Progenitor cell of endocrine pancreas (in vitro differentiated cells): ENCODE data around the gene TPX2. TPM values are rescaled to one million over a fixed set of nuclear protein-coding genes. Genes with fewer than 3 reads are reported as not detected.

ENCODE experiments used
- DNase-seq: peaks from one replicate; pipeline ENCODE4 v3.0.0; 2021; ENCODE audit warnings: low spot score; ENCODE audit not compliant: unreplicated experiment
- H3K27ac Mint-ChIP-seq: 2 replicates; pipeline ENCODE4 v1.8.0; 2021; ENCODE audit warnings: mild to moderate bottlenecking, moderate library complexity, mixed read lengths
- H3K27me3 Mint-ChIP-seq: 2 replicates; pipeline ENCODE4 v1.8.0; 2021; ENCODE audit warnings: mixed read lengths
- H3K36me3 Mint-ChIP-seq: 2 replicates; pipeline ENCODE4 v1.8.0; 2022; ENCODE audit warnings: mixed read lengths; ENCODE audit not compliant: insufficient read depth
- H3K4me1 Mint-ChIP-seq: 2 replicates; pipeline ENCODE4 v1.8.0; 2021; ENCODE audit warnings: low read depth, mixed read lengths
- H3K4me3 Mint-ChIP-seq: 2 replicates; pipeline ENCODE4 v1.8.0; 2021; ENCODE audit warnings: low read depth, mild to moderate bottlenecking, moderate library complexity, mixed read lengths
- H3K9me3 Mint-ChIP-seq: 2 replicates; pipeline ENCODE4 v1.8.0; 2021; ENCODE audit warnings: low read depth, mixed read lengths
- total RNA-seq: library from RNA; stranded (reverse); gene quantifications from 2 replicates; pipeline ENCODE4 v1.2.1, GENCODE V29; 2021
- TF ChIP-seq, protein P1 (sequence below): fragments of 200-600 bp; sonication (generic); IDR thresholded peaks from one replicate; pipeline ENCODE4 v1.5.0; 2021; ENCODE audit warnings: antibody characterized with exemption, mild to moderate bottlenecking; ENCODE audit not compliant: unreplicated experiment

Gene TPX2
- total RNA-seq, 1 donor from 2014 or later: 77.0 TPM

DNA sequence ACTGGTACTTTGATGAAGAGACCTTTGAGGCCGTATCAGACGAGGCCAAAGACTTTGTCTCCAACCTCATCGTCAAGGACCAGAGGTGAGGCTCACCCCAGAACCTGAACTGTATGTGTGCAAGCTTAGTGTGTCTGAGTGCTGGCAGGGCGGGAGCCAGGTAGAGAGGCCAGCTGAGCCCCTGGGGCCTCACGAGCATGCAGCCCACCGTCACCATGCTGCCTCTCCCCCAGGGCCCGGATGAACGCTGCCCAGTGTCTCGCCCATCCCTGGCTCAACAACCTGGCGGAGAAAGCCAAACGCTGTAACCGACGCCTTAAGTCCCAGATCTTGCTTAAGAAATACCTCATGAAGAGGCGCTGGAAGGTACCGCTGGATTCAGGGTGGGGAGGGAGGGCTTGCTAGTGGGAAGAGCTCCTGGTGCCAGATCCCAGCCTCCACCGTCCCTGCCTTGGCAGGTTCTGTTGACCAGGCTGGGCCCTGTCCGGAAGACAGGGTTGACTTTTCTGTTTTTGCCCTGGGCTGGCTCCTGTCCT lies 92.7 kb downstream of the TPX2 start:
- no peak for DNase-seq
- Mint-ChIP-seq H3K36me3 (no peaks in the 10 kb centered on the region), H3K4me3 (no peak overlapping the region), H3K27me3 (no peaks in the 10 kb centered on the region), H3K4me1 (peaks cover 6% of the 10 kb centered on the region), H3K27ac (peak overlapping the region; percentile 58), H3K9me3 (no peaks in the 10 kb centered on the region)
- TF ChIP-seq, protein P1, sequence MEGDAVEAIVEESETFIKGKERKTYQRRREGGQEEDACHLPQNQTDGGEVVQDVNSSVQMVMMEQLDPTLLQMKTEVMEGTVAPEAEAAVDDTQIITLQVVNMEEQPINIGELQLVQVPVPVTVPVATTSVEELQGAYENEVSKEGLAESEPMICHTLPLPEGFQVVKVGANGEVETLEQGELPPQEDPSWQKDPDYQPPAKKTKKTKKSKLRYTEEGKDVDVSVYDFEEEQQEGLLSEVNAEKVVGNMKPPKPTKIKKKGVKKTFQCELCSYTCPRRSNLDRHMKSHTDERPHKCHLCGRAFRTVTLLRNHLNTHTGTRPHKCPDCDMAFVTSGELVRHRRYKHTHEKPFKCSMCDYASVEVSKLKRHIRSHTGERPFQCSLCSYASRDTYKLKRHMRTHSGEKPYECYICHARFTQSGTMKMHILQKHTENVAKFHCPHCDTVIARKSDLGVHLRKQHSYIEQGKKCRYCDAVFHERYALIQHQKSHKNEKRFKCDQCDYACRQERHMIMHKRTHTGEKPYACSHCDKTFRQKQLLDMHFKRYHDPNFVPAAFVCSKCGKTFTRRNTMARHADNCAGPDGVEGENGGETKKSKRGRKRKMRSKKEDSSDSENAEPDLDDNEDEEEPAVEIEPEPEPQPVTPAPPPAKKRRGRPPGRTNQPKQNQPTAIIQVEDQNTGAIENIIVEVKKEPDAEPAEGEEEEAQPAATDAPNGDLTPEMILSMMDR: no peak

DNA sequence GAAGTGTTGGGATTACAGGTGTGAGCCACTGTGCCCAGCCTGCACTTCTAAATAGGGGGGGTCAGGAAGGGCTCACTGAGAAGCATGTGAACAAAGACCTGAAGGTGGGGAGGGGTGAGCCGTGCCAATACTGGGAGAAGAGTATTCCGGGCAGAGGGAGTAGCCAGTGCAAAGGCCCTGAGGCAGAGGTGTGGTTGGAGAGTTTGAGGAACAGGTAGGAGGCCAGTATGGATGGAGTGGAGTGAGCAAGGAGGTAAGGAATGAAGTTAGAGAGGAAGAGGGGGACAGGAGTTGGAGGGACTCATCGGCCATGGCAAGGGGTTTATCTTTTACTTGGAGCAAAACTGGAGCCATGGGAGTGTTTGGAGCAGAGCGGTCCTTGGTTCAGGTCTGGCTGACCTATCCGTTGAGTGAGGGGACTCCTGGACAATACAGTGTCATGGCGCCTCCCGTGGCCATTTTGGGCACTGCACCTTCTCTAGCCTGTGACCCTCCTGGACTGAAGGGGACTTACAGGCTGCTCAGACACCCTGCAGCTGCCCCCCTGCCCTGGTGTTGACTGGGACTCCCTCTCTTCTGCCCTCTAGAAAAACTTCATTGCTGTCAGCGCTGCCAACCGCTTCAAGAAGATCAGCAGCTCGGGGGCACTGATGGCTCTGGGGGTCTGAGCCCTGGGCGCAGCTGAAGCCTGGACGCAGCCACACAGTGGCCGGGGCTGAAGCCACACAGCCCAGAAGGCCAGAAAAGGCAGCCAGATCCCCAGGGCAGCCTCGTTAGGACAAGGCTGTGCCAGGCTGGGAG lies 94.2 kb downstream of the TPX2 start:
- Mint-ChIP-seq H3K4me1 (peaks cover 6% of the 10 kb centered on the region), H3K27me3 (no peaks in the 10 kb centered on the region), H3K4me3 (no peak overlapping the region), H3K9me3 (no peaks in the 10 kb centered on the region), H3K36me3 (no peaks in the 10 kb centered on the region), H3K27ac (peak overlapping the region; percentile 13)
- TF ChIP-seq, protein P1: peak; percentile 98
- DNase-seq: peak; percentile 90

DNA sequence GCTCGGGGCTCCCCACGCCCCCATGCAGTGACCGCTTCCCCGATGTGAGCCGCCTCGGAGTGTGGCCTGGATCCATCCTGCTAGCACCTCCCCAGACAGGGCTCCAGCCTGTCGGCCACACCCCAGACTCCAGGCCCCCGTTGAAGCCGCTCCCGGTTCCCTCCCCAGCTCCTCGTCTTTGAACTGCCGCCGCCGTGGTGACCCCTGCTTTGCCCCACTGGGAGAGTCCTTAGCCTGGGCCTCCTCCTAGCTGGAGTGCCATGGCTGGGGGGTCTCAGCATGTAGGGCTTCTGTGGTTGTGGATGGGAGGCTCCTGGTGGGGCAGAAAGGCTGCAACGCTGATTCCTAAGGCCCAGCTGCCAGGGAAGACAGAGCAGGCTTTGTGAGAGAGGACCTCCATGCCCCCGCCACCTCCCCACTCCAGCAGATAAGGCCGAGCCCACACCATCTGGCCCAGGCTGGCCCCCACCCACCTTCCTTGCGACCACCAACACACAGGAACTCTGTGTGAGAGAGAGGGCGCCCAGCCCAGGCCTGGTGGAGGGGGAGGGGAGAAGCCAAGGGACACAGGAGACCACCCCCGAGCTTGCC lies 94.9 kb downstream of the TPX2 start:
- H3K36me3 Mint-ChIP-seq: no peaks in the 10 kb centered on the region
- DNase-seq: no peak
- TF ChIP-seq, protein P1: no peak
- no peaks in the 10 kb centered on the region for H3K27me3 Mint-ChIP-seq
- no peaks in the 10 kb centered on the region for H3K9me3 Mint-ChIP-seq
- peaks cover 6% of the 10 kb centered on the region for H3K4me1 Mint-ChIP-seq
- H3K4me3 Mint-ChIP-seq: no peak overlapping the region
- no peak overlapping the region for H3K27ac Mint-ChIP-seq

DNA sequence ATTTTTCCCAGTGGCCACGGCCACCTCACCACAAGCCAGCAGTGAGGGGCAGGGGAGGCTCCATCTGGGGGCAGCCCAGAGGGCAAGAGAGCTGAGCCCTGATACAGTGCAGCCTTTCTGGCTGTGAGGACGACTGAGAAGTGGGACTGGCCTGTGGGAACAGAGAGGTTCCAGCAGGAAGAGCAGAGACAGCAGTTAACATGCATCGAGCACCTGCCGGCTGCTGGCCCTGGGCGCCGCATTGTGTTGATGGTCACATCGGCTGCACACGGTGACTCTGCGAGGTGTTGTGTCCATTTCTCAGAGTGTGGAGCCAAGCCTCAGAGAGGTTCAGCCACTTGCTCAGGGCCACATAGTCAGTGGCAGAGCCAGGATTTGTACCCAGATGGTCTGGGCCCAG lies 96.5 kb downstream of the TPX2 start:
- H3K4me1 Mint-ChIP-seq: peaks cover 6% of the 10 kb centered on the region
- H3K4me3 Mint-ChIP-seq: no peak overlapping the region
- H3K27me3 Mint-ChIP-seq: no peaks in the 10 kb centered on the region
- H3K27ac Mint-ChIP-seq: no peak overlapping the region
- H3K36me3 Mint-ChIP-seq: no peaks in the 10 kb centered on the region
- TF ChIP-seq, protein P1: no peak
- no peak for DNase-seq
- no peaks in the 10 kb centered on the region for H3K9me3 Mint-ChIP-seq

DNA sequence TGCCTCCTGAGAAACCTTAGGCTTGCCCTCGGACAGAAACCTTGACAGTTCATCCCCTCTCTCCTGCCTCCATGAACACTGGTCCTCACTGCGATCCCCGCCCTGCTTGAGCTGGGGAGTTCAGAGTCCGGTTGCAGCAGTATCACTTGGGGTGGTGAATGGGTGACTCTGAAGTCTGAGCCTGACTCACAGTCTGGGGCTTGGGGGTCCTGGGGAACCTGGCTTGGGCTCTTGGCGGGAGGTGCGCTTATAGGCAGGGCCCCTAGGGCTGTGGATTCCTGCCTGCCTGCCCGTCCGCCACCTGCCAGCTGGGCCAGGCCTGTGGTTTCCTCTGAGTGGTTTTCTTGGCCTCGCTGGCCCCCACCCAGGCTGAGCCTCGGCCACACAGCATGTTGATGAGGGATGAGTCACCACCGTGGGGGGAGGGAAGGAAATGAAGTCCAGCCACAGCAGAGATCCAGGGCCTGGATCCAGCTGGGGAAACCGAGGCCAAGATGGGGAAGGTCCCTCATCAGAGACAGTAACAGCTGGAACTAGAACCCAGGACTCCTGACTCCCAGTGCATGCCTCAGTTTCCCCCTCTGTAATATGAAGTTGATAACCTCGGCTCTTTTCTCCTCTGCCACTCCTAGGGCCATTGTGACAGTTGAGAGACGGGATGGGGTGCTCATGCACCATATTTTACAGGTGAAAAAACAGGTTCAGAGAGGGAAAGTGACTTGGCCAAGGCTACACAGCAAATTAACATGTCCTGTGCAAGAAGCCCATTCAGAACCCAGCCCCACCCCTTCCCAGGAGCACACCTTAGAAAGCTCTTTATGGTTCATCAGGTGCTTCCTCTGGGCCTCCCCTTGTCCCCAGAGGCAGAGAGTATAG lies 97.1 kb downstream of the TPX2 start:
- TF ChIP-seq, protein P1: no peak
- no peak for DNase-seq
- no peaks in the 10 kb centered on the region for H3K27me3 Mint-ChIP-seq
- H3K4me3 Mint-ChIP-seq: no peak overlapping the region
- H3K36me3 Mint-ChIP-seq: no peaks in the 10 kb centered on the region
- peaks cover 6% of the 10 kb centered on the region for H3K4me1 Mint-ChIP-seq
- H3K9me3 Mint-ChIP-seq: no peaks in the 10 kb centered on the region
- no peak overlapping the region for H3K27ac Mint-ChIP-seq
